Measurements from ENCODE around the gene DGKD.

- TF ChIP-seq CTCF (IDR thresholded peaks at IDR 0.05 in 8 of 11, conservative IDR thresholded peaks at IDR 0.05 in 3 of 11) (no peak), POLR2A (IDR thresholded peaks at IDR 0.05) (no peak)
These were observed 6.5 kb downstream of the DGKD start for GRCh38 chr2:233360771-233361176.

All from spleen (tissue), 7 donors.